Thyroid gland (tissue), 4 donors: Measurements from ENCODE around the gene MGMT.

Source experiments
- CTCF ChIP-seq, 6 experiments: fragments of 200-600 bp in 3 of 6; fragments of 450-650 bp in 3 of 6; sonication (generic) in 3 of 6; IDR thresholded peaks; one replicate each; pipeline ENCODE4 v1.5.1; 2016 to 2019; ENCODE audit warnings: antibody characterized with exemption in 6 of 6, mild to moderate bottlenecking in 2 of 6, inconsistent platforms in 1 of 6, moderate library complexity in 1 of 6
- POLR2A ChIP-seq, 2 donors: fragments of 450-650 bp; IDR thresholded peaks; one replicate each; pipeline ENCODE4 v1.6.1; 2017; ENCODE audit warnings: antibody characterized with exemption in 2 of 2, mild to moderate bottlenecking in 2 of 2, moderate library complexity in 1 of 2

- TF ChIP-seq CTCF (IDR thresholded peaks at IDR 0.05) (no peak), POLR2A (IDR thresholded peaks at IDR 0.05) (no peak)
Measured at GRCh38 chr10:129704786-129705525, 237.9 kb downstream of the MGMT start.
